Panc1 (cell line): Measurements from ENCODE around the gene KCNIP4.

Experiments used
- CTCF ChIP-seq: fragments of 450-650 bp; IDR thresholded peaks from 2 replicates; pipeline ENCODE4 v1.5.1; 2017; ENCODE audit warnings: mild to moderate bottlenecking
- REST ChIP-seq, 2 experiments: IDR thresholded peaks; 2 replicates each; pipeline ENCODE4 v1.6.1; 2011 to 2012; ENCODE audit warnings: low read depth in 2 of 2, control low read depth in 1 of 2, low read length in 1 of 2, mild to moderate bottlenecking in 1 of 2, moderate library complexity in 1 of 2; ENCODE audit not compliant: insufficient read depth in 1 of 2
- SIN3A ChIP-seq: IDR thresholded peaks from 2 replicates; pipeline ENCODE4 v1.6.1; 2012; ENCODE audit warnings: low read depth, mild to moderate bottlenecking, low read length, moderate library complexity, borderline replicate concordance; ENCODE audit not compliant: insufficient read depth
- TCF7L2 ChIP-seq: IDR thresholded peaks from 2 replicates; pipeline ENCODE4 v1.6.1; 2011; ENCODE audit warnings: mild to moderate bottlenecking, low read depth, low read length, inconsistent platforms

- TF ChIP-seq SIN3A (no peak), CTCF (no peak), TCF7L2 (no peak), REST (IDR thresholded peaks at IDR 0.05; ENCODE audit: insufficient read depth in 1 of 2, low read depth in 2 of 2, low read length in 1 of 2) (no peak)
Observed at GRCh38 chr4:21946858-21947257, 1.7 kb downstream of the KCNIP4 start.
